HL-60 (cell line): ENCODE data around the gene CFAP43.

Experiments
- POLR2AphosphoS5 ChIP-seq: IDR thresholded peaks from 2 replicates; pipeline ENCODE4 v1.6.1; 2012; ENCODE audit warnings: low read depth
- SPI1 ChIP-seq: IDR thresholded peaks from 2 replicates; pipeline ENCODE4 v1.6.1; 2012; ENCODE audit warnings: low read depth, mild to moderate bottlenecking, borderline replicate concordance
- TF ChIP-seq, protein P1 (sequence below): IDR thresholded peaks from 2 replicates; pipeline ENCODE4 v1.6.1; 2012; ENCODE audit warnings: low read depth; ENCODE audit not compliant: insufficient replicate concordance
- TF ChIP-seq, protein P2 (sequence below): IDR thresholded peaks from one replicate; pipeline ENCODE4 v1.5.1; 2011; ENCODE audit warnings: low read length, control low read depth, inconsistent platforms; ENCODE audit not compliant: insufficient read depth

DNA sequence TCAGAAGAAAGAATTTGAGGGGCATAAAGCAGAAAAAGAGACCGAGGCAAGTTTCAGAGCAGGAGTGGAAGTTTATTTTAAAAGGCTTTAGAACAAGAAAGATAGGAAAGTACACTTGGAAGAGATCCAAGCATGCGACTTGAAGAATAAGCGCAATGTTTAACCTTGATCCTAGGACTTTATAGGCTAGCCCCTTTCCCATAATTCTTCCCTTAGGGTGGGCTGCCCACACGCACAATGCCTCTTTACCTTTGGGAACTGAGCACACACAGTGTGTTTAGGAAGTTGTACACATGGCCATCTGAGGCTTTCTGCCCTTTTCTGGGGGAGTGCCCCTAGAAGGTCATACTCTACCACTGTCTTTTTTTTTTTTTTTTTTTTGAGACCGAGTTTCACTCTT is 11.3 kb upstream of the CFAP43 start:
- TF ChIP-seq, protein P1, sequence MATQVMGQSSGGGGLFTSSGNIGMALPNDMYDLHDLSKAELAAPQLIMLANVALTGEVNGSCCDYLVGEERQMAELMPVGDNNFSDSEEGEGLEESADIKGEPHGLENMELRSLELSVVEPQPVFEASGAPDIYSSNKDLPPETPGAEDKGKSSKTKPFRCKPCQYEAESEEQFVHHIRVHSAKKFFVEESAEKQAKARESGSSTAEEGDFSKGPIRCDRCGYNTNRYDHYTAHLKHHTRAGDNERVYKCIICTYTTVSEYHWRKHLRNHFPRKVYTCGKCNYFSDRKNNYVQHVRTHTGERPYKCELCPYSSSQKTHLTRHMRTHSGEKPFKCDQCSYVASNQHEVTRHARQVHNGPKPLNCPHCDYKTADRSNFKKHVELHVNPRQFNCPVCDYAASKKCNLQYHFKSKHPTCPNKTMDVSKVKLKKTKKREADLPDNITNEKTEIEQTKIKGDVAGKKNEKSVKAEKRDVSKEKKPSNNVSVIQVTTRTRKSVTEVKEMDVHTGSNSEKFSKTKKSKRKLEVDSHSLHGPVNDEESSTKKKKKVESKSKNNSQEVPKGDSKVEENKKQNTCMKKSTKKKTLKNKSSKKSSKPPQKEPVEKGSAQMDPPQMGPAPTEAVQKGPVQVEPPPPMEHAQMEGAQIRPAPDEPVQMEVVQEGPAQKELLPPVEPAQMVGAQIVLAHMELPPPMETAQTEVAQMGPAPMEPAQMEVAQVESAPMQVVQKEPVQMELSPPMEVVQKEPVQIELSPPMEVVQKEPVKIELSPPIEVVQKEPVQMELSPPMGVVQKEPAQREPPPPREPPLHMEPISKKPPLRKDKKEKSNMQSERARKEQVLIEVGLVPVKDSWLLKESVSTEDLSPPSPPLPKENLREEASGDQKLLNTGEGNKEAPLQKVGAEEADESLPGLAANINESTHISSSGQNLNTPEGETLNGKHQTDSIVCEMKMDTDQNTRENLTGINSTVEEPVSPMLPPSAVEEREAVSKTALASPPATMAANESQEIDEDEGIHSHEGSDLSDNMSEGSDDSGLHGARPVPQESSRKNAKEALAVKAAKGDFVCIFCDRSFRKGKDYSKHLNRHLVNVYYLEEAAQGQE: no peak
- TF ChIP-seq, protein P2, sequence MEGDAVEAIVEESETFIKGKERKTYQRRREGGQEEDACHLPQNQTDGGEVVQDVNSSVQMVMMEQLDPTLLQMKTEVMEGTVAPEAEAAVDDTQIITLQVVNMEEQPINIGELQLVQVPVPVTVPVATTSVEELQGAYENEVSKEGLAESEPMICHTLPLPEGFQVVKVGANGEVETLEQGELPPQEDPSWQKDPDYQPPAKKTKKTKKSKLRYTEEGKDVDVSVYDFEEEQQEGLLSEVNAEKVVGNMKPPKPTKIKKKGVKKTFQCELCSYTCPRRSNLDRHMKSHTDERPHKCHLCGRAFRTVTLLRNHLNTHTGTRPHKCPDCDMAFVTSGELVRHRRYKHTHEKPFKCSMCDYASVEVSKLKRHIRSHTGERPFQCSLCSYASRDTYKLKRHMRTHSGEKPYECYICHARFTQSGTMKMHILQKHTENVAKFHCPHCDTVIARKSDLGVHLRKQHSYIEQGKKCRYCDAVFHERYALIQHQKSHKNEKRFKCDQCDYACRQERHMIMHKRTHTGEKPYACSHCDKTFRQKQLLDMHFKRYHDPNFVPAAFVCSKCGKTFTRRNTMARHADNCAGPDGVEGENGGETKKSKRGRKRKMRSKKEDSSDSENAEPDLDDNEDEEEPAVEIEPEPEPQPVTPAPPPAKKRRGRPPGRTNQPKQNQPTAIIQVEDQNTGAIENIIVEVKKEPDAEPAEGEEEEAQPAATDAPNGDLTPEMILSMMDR: no peak
- TF ChIP-seq SPI1 (no peak), POLR2AphosphoS5 (no peak)
